ENCODE data around the gene SPG7.

The SPG7 gene

DNA sequence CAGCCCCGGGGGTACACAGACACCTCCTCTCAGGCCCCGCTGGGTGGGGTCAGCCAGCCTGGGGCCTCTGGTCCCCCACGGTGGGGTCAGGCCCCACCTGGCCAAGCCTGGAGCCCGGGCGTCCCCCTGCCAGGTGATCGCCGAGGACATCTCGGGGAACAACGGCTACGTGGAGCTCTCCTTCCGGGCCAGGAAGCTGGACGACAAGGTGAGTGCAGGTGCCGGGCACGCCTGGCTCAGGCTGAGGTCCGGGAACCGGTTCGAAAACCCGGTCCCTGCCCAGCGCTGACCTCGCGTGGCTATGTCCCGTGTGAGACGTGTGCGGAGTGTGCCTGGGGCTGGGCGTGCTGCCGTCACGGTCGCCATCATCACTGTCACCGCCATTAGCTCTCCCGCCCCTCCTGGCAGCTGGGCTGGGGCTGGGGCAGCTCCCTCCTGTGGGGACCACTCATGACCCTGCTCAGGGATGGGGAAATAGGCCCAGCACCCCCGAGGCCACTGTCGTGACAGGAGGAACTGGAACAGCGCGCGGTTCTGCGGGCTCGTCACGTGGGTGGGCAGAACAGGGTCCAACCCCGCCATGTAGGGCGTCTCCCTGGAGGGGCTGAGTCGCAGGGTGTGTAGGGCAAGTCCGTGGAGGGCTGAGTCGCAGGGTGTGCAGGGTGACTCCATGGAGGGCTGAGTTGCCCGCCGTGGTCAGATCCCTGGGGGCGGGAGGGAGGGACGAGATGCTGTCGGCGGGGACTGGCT is 75.9 kb downstream of the SPG7 start:
- Histone ChIP-seq H2BK5ac (ENCODE audit: low read depth, low read length, poor library complexity) (no peak overlapping the region), H3K27me3 (ENCODE audit: insufficient read depth, low read length) (no peaks in the 10 kb centered on the region), H3K79me2 (ENCODE audit: control insufficient read depth, insufficient read depth, low read length, poor library complexity) (no peaks in the 10 kb centered on the region), H4K91ac (ENCODE audit: low read depth, low read length) (no peak overlapping the region), H3K9me3 (ENCODE audit: insufficient read depth, low read depth, low read length) (peaks cover 12% of the 10 kb centered on the region), H2AK5ac (ENCODE audit: low read length) (no peak overlapping the region), H3K4ac (ENCODE audit: low read depth, low read length) (no peak overlapping the region), H3K4me2 (ENCODE audit: low read length) (no peak overlapping the region), H3K27ac (ENCODE audit: low read depth, low read length) (no peak overlapping the region), H3K23ac (ENCODE audit: low read length) (no peak overlapping the region), H3K36me3 (ENCODE audit: control insufficient read depth in 1 of 2, insufficient read depth in 2 of 2, low read length in 2 of 2) (no peaks in the 10 kb centered on the region), H3K79me1 (ENCODE audit: low read length) (peaks cover 3% of the 10 kb centered on the region), H2BK120ac (ENCODE audit: insufficient read depth, low read length, poor library complexity) (no peak overlapping the region), H3K4me3 (ENCODE audit: low read depth, low read length) (no peak overlapping the region), H3K9ac (ENCODE audit: low read length) (no peak overlapping the region), H4K12ac (ENCODE audit: low read depth, low read length) (no peak overlapping the region), H2AFZ (ENCODE audit: insufficient read depth, low read length, poor library complexity) (no peak overlapping the region), H3K14ac (ENCODE audit: low read length) (no peak overlapping the region), H4K8ac (ENCODE audit: low read depth, low read length) (no peak overlapping the region), H3K4me1 (ENCODE audit: control insufficient read depth in 1 of 2, insufficient read depth in 2 of 2, low read length in 2 of 2) (peaks cover 15 to 17% of the 10 kb centered on the region in 2 experiments), H2BK12ac (ENCODE audit: low read length) (no peak overlapping the region), H3K18ac (ENCODE audit: low read length) (no peak overlapping the region)
- no CpG with 5 or more reads among the region's 49 CpGs for WGBS (ENCODE audit: extremely low coverage, insufficient coverage, insufficient read length)
- DNase-seq: no peak

DNA sequence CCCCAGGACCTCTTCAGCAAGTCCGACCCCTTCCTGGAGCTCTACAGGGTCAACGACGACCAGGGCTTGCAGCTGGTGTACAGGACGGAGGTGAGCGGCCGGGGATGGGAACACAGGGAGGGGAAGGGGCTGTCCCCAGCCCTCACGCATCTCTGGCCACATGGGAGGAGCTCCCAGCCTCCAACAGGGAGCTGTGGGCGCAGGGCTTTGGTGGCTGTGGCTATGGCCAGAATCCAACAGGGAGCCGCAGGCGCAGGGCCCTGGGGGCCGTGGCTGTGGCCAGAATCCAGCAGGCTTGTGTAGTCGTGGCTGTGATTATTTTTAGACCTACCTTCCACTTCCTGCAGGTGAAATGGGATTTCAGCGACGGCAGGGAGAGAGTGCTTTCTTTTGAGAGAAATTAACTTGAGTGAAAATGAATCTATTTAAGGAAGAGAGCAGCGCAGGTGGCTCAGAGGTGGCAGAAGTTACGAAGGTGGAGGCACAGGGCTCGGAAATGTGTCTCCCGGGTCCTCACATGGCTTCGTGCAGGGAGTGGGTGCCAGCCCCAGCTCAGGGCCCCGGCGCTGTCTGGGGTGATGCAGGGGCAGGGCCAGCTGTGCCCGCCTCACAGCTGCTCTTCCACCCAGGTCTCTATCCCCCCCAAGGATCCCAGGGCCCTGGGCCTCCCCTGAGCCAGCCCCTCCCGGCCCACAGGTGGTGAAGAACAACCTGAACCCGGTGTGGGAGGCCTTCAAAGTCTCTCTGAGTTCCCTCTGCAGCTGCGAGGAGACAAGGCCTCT is 76.8 kb downstream of the SPG7 start:
- Histone ChIP-seq H3K27me3 (ENCODE audit: insufficient read depth, low read length) (no peaks in the 10 kb centered on the region), H3K9me3 (ENCODE audit: insufficient read depth, low read depth, low read length) (peaks cover 12% of the 10 kb centered on the region), H3K4me2 (ENCODE audit: low read length) (no peak overlapping the region), H4K8ac (ENCODE audit: low read depth, low read length) (no peak overlapping the region), H3K14ac (ENCODE audit: low read length) (no peak overlapping the region), H2AFZ (ENCODE audit: insufficient read depth, low read length, poor library complexity) (no peak overlapping the region), H3K9ac (ENCODE audit: low read length) (no peak overlapping the region), H3K79me2 (ENCODE audit: control insufficient read depth, insufficient read depth, low read length, poor library complexity) (no peaks in the 10 kb centered on the region), H2AK5ac (ENCODE audit: low read length) (no peak overlapping the region), H3K36me3 (ENCODE audit: control insufficient read depth in 1 of 2, insufficient read depth in 2 of 2, low read length in 2 of 2) (no peaks in the 10 kb centered on the region), H3K18ac (ENCODE audit: low read length) (no peak overlapping the region), H3K4me3 (ENCODE audit: low read depth, low read length) (no peak overlapping the region), H3K23ac (ENCODE audit: low read length) (no peak overlapping the region), H4K91ac (ENCODE audit: low read depth, low read length) (no peak overlapping the region), H3K79me1 (ENCODE audit: low read length) (peaks cover 3% of the 10 kb centered on the region), H2BK5ac (ENCODE audit: low read depth, low read length, poor library complexity) (no peak overlapping the region), H4K12ac (ENCODE audit: low read depth, low read length) (no peak overlapping the region), H2BK120ac (ENCODE audit: insufficient read depth, low read length, poor library complexity) (no peak overlapping the region), H3K4ac (ENCODE audit: low read depth, low read length) (no peak overlapping the region), H3K27ac (ENCODE audit: low read depth, low read length) (no peak overlapping the region), H2BK12ac (ENCODE audit: low read length) (no peak overlapping the region), H3K4me1 (ENCODE audit: control insufficient read depth in 1 of 2, insufficient read depth in 2 of 2, low read length in 2 of 2) (peaks cover 15 to 17% of the 10 kb centered on the region in 2 experiments)
- DNase-seq: no peak
- WGBS (ENCODE audit: extremely low coverage, insufficient coverage, insufficient read length): no CpG with 5 or more reads among the region's 25 CpGs

DNA sequence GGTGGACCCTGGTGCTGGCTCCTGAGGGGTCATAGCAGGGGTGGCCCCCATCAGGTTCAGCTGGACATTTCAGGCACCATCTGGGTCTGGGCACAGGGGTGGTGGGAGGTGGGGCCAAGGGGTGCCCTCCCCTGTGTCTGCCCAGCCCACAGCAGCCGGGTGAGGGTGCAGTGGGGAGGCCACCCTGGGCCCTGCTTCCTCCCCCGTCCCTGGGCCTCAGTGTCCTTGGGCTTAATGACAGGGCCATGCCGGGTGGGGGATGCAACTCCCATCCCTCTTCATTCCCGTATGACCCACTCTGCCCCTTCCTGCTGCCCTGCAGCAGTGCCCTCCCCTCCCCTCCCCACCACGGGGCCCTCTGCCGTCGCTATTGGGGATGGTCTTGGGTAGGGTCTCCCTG is 78.0 kb downstream of the SPG7 start:
- Histone ChIP-seq H3K27me3 (ENCODE audit: insufficient read depth, low read length) (no peaks in the 10 kb centered on the region), H2BK120ac (ENCODE audit: insufficient read depth, low read length, poor library complexity) (no peak overlapping the region), H3K27ac (ENCODE audit: low read depth, low read length) (no peak overlapping the region), H3K36me3 (ENCODE audit: control insufficient read depth in 1 of 2, insufficient read depth in 2 of 2, low read length in 2 of 2) (no peaks in the 10 kb centered on the region), H4K12ac (ENCODE audit: low read depth, low read length) (no peak overlapping the region), H4K8ac (ENCODE audit: low read depth, low read length) (no peak overlapping the region), H3K18ac (ENCODE audit: low read length) (no peak overlapping the region), H3K14ac (ENCODE audit: low read length) (no peak overlapping the region), H3K4me2 (ENCODE audit: low read length) (no peak overlapping the region), H2AK5ac (ENCODE audit: low read length) (peak overlapping the region; percentile 25), H3K79me1 (ENCODE audit: low read length) (peaks cover 3% of the 10 kb centered on the region), H3K79me2 (ENCODE audit: control insufficient read depth, insufficient read depth, low read length, poor library complexity) (no peaks in the 10 kb centered on the region), H3K4me3 (ENCODE audit: low read depth, low read length) (no peak overlapping the region), H3K4ac (ENCODE audit: low read depth, low read length) (no peak overlapping the region), H3K23ac (ENCODE audit: low read length) (no peak overlapping the region), H2BK12ac (ENCODE audit: low read length) (no peak overlapping the region), H2BK5ac (ENCODE audit: low read depth, low read length, poor library complexity) (no peak overlapping the region), H3K9ac (ENCODE audit: low read length) (no peak overlapping the region), H4K91ac (ENCODE audit: low read depth, low read length) (no peak overlapping the region), H3K4me1 (ENCODE audit: control insufficient read depth in 1 of 2, insufficient read depth in 2 of 2, low read length in 2 of 2) (peaks cover 11 to 13% of the 10 kb centered on the region in 2 experiments), H3K9me3 (ENCODE audit: insufficient read depth, low read depth, low read length) (peaks cover 7% of the 10 kb centered on the region), H2AFZ (ENCODE audit: insufficient read depth, low read length, poor library complexity) (no peak overlapping the region)
- no CpG with 5 or more reads among the region's 7 CpGs for WGBS (ENCODE audit: extremely low coverage, insufficient coverage, insufficient read length)
- DNase-seq: no peak

DNA sequence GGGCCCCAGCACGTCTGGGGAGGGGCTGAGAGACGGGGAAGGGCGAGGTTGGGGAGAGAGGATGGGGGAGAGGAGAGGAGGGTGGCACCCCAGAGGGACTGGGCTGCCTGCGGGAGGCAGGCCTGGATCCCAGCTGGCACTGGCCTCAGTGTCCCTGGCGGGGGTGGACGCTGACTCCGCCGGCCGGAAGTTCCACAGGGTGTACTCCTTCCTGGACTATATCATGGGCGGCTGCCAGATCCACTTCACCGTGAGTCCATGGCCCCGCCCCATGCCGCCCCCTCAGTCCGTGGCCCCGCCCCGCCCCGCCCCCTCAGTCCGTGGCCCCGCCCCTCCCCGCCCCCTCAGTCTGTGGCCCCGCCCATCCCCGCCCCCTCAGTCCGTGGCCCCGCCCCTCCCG is 78.7 kb downstream of the SPG7 start:
- no peaks in the 10 kb centered on the region for H3K27me3 ChIP-seq (ENCODE audit: insufficient read depth, low read length)
- no peak overlapping the region for H4K91ac ChIP-seq (ENCODE audit: low read depth, low read length)
- no peak overlapping the region for H3K9ac ChIP-seq (ENCODE audit: low read length)
- no peaks in the 10 kb centered on the region for H3K79me2 ChIP-seq (ENCODE audit: control insufficient read depth, insufficient read depth, low read length, poor library complexity)
- no peak for DNase-seq
- no peak overlapping the region for H3K23ac ChIP-seq (ENCODE audit: low read length)
- no peak overlapping the region for H3K4me3 ChIP-seq (ENCODE audit: low read depth, low read length)
- no peaks in the 10 kb centered on the region for H3K36me3 ChIP-seq (ENCODE audit: control insufficient read depth in 1 of 2, insufficient read depth in 2 of 2, low read length in 2 of 2)
- H3K9me3 ChIP-seq (ENCODE audit: insufficient read depth, low read depth, low read length): peaks cover 9% of the 10 kb centered on the region
- H4K8ac ChIP-seq (ENCODE audit: low read depth, low read length): no peak overlapping the region
- H3K27ac ChIP-seq (ENCODE audit: low read depth, low read length): no peak overlapping the region
- H2BK120ac ChIP-seq (ENCODE audit: insufficient read depth, low read length, poor library complexity): no peak overlapping the region
- no peak overlapping the region for H4K12ac ChIP-seq (ENCODE audit: low read depth, low read length)
- no peak overlapping the region for H3K18ac ChIP-seq (ENCODE audit: low read length)
- H3K4me1 ChIP-seq (ENCODE audit: control insufficient read depth in 1 of 2, insufficient read depth in 2 of 2, low read length in 2 of 2): peaks cover 6 to 7% of the 10 kb centered on the region in 2 experiments
- H3K4ac ChIP-seq (ENCODE audit: low read depth, low read length): no peak overlapping the region
- H2BK5ac ChIP-seq (ENCODE audit: low read depth, low read length, poor library complexity): no peak overlapping the region
- H2AFZ ChIP-seq (ENCODE audit: insufficient read depth, low read length, poor library complexity): no peak overlapping the region
- H2BK12ac ChIP-seq (ENCODE audit: low read length): no peak overlapping the region
- H3K14ac ChIP-seq (ENCODE audit: low read length): no peak overlapping the region
- H3K4me2 ChIP-seq (ENCODE audit: low read length): no peak overlapping the region
- peaks cover 3% of the 10 kb centered on the region for H3K79me1 ChIP-seq (ENCODE audit: low read length)
- no peak overlapping the region for H2AK5ac ChIP-seq (ENCODE audit: low read length)
- WGBS (ENCODE audit: extremely low coverage, insufficient coverage, insufficient read length): no CpG with 5 or more reads among the region's 25 CpGs

Data from trophoblast cell (in vitro differentiated cells and primary cell).